Duodenal mucosa (tissue), 2 donors: ENCODE results near the gene STAG1.
"Not testable (repeated sequence)": the region's sequence is repeated elsewhere in the genome, so short reads cannot be mapped to it uniquely, and the experiment has no call there.

Experiments
- H3K27ac ChIP-seq: one replicate; pipeline ENCODE4 v1.7.0; 2013; ENCODE audit warnings: low read depth, low read length
- H3K27me3 ChIP-seq, 2 donors: one replicate each; pipeline ENCODE4 v1.7.0; 2013; ENCODE audit warnings: low read length in 2 of 2, control low read depth in 1 of 2; ENCODE audit not compliant: insufficient read depth in 2 of 2, control insufficient read depth in 1 of 2
- H3K36me3 ChIP-seq, 2 donors: one replicate each; pipeline ENCODE4 v1.7.0; 2013; ENCODE audit warnings: low read length in 2 of 2, control low read depth in 1 of 2; ENCODE audit not compliant: insufficient read depth in 2 of 2, control insufficient read depth in 1 of 2
- H3K4me1 ChIP-seq, 2 donors: one replicate each; pipeline ENCODE4 v1.7.0; 2013; ENCODE audit warnings: low read length in 2 of 2, control low read depth in 1 of 2; ENCODE audit not compliant: insufficient read depth in 2 of 2, control insufficient read depth in 1 of 2
- H3K4me3 ChIP-seq, 2 donors: one replicate each; pipeline ENCODE4 v1.7.0; 2013; ENCODE audit warnings: low read length in 2 of 2, low read depth in 1 of 2
- H3K9ac ChIP-seq, 2 donors: one replicate each; pipeline ENCODE4 v1.7.0; 2013; ENCODE audit warnings: low read length in 2 of 2, low read depth in 1 of 2
- H3K9me3 ChIP-seq, 2 donors: one replicate each; pipeline ENCODE4 v1.7.0; 2013; ENCODE audit warnings: low read length in 2 of 2, control low read depth in 1 of 2; ENCODE audit not compliant: control insufficient read depth in 1 of 2

The STAG1 gene

GRCh38 chr3:136772709-136773108 is 20.5 kb upstream of the STAG1 start:
- Histone ChIP-seq H3K4me1 (no peaks in the 10 kb centered on the region), H3K36me3 (no peaks in the 10 kb centered on the region), H3K9ac (no peak overlapping the region), H3K27ac (no peak overlapping the region), H3K9me3 (no peaks in the 10 kb centered on the region), H3K4me3 (no peak overlapping the region), H3K27me3 (no peaks in the 10 kb centered on the region)

GRCh38 chr3:136758160-136759102 is 6.3 kb upstream of the STAG1 start:
- H3K27me3 ChIP-seq, H3K36me3 ChIP-seq, H3K9ac ChIP-seq, H3K4me3 ChIP-seq, H3K27ac ChIP-seq, H3K9me3 ChIP-seq: not testable (repeated sequence)
- H3K4me1 ChIP-seq, result peaks cover 6 to 10% of the 10 kb centered on the region in 2 donors

GRCh38 chr3:136755192-136755591 is 3.0 kb upstream of the STAG1 start:
- Histone ChIP-seq H3K36me3 (no peaks in the 10 kb centered on the region), H3K4me3 (no peak overlapping the region), H3K9me3 (no peaks in the 10 kb centered on the region), H3K9ac (no peak overlapping the region), H3K27ac (no peak overlapping the region), H3K27me3 (no peaks in the 10 kb centered on the region), H3K4me1 (peaks cover 14 to 17% of the 10 kb centered on the region in 2 donors)

- Histone ChIP-seq H3K9me3 (no peaks in the 10 kb centered on the region), H3K4me1 (peaks cover 22 to 27% of the 10 kb centered on the region in 2 donors), H3K27ac (peak overlapping the region; percentile 98), H3K36me3 (no peaks in the 10 kb centered on the region), H3K27me3 (no peaks in the 10 kb centered on the region), H3K9ac (peak overlapping the region; percentile 83 to 88), H3K4me3 (peak overlapping the region; percentile 78 to 90)
Observed at GRCh38 chr3:136753326-136753939, 1.3 kb upstream of the STAG1 start.

GRCh38 chr3:136752422-136753325 is 496 bp upstream of the STAG1 start:
- Histone ChIP-seq H3K36me3 (no peaks in the 10 kb centered on the region), H3K9ac (peak overlapping the region; percentile 83 to 88), H3K4me3 (peak overlapping the region; percentile 78 to 90), H3K9me3 (no peaks in the 10 kb centered on the region), H3K4me1 (peaks cover 22 to 27% of the 10 kb centered on the region in 2 donors), H3K27ac (peak overlapping the region; percentile 98), H3K27me3 (no peaks in the 10 kb centered on the region)

GRCh38 chr3:136751316-136752171 is 634 bp downstream of the STAG1 start:
- H3K27ac ChIP-seq, result peak overlapping the region; percentile 92
- no peaks in the 10 kb centered on the region for H3K27me3 ChIP-seq
- no peaks in the 10 kb centered on the region for H3K36me3 ChIP-seq
- peak overlapping the region; percentile 76 to 79 for H3K9ac ChIP-seq
- peak overlapping the region; percentile 80 to 93 for H3K4me3 ChIP-seq
- no peaks in the 10 kb centered on the region for H3K9me3 ChIP-seq
- peaks cover 22 to 27% of the 10 kb centered on the region in 2 donors for H3K4me1 ChIP-seq

- Histone ChIP-seq H3K4me1 (peaks cover 22 to 27% of the 10 kb centered on the region in 2 donors), H3K9me3 (no peaks in the 10 kb centered on the region), H3K9ac (peak overlapping the region; percentile 76 to 79), H3K4me3 (peak overlapping the region; percentile 80 to 93), H3K27ac (peak overlapping the region; percentile 92), H3K27me3 (no peaks in the 10 kb centered on the region), H3K36me3 (no peaks in the 10 kb centered on the region)
Observed at GRCh38 chr3:136750897-136751315, 1.3 kb downstream of the STAG1 start.

GRCh38 chr3:136750209-136750896 is 1.8 kb downstream of the STAG1 start:
- peak overlapping the region; percentile 30 for H3K27ac ChIP-seq
- H3K4me1 ChIP-seq, result peaks cover 22 to 27% of the 10 kb centered on the region in 2 donors
- H3K9me3 ChIP-seq, result no peaks in the 10 kb centered on the region
- peak overlapping the region; percentile 76 to 79 for H3K9ac ChIP-seq
- H3K36me3 ChIP-seq, result no peaks in the 10 kb centered on the region
- peak overlapping the region; percentile 80 to 93 for H3K4me3 ChIP-seq
- H3K27me3 ChIP-seq, result no peaks in the 10 kb centered on the region

GRCh38 chr3:136749602-136750001 is 2.6 kb downstream of the STAG1 start:
- H3K27ac ChIP-seq, H3K36me3 ChIP-seq, H3K27me3 ChIP-seq, H3K9me3 ChIP-seq, H3K4me3 ChIP-seq: not testable (repeated sequence)
- peak overlapping the region in 1 of 2 donors; percentile 79 for H3K9ac ChIP-seq
- peaks cover 22 to 27% of the 10 kb centered on the region in 2 donors for H3K4me1 ChIP-seq
